Loucy (cell line): ENCODE measurements around the gene MDGA2.

Experiments
- H2AFZ ChIP-seq: fragments of 200-600 bp; sonication (generic); 2 replicates; pipeline ENCODE4 v1.6.0; 2016; ENCODE audit warnings: antibody characterized with exemption, mild to moderate bottlenecking, low read length, moderate library complexity
- H3F3A ChIP-seq: fragments of 200-600 bp; 2 replicates; pipeline ENCODE4 v1.6.0; 2016; ENCODE audit warnings: antibody characterized with exemption, low read depth, mild to moderate bottlenecking
- H3K27me3 ChIP-seq: fragments of 200-600 bp; sonication (generic); 2 replicates; pipeline ENCODE4 v1.6.1; 2014; ENCODE audit warnings: low read length, mild to moderate bottlenecking; ENCODE audit not compliant: insufficient read depth, poor library complexity, severe bottlenecking
- H3K36me3 ChIP-seq: fragments of 200-600 bp; sonication (generic); 2 replicates; pipeline ENCODE4 v1.6.1; 2016; ENCODE audit warnings: low read length; ENCODE audit not compliant: insufficient read depth
- H3K4me1 ChIP-seq: fragments of 200-600 bp; sonication (generic); 2 replicates; pipeline ENCODE4 v1.5.1; 2014; ENCODE audit warnings: low read length, mild to moderate bottlenecking; ENCODE audit not compliant: insufficient read depth, poor library complexity, severe bottlenecking
- H3K4me2 ChIP-seq: fragments of 200-600 bp; sonication (generic); 2 replicates; pipeline ENCODE4 v1.6.0; 2014; ENCODE audit warnings: antibody characterized with exemption, low read length, low read depth, mild to moderate bottlenecking; ENCODE audit not compliant: poor library complexity, severe bottlenecking
- H3K4me3 ChIP-seq: fragments of 200-600 bp; sonication (generic); 2 replicates; pipeline ENCODE4 v1.5.1; 2014; ENCODE audit warnings: low read length, mild to moderate bottlenecking, mixed read lengths; ENCODE audit not compliant: poor library complexity, severe bottlenecking
- H3K79me2 ChIP-seq: fragments of 200-600 bp; sonication (generic); 2 replicates; pipeline ENCODE4 v1.6.1; 2014; ENCODE audit warnings: low read length; ENCODE audit not compliant: insufficient read depth
- H3K9ac ChIP-seq: fragments of 200-600 bp; sonication (generic); 2 replicates; pipeline ENCODE4 v1.6.0; 2014; ENCODE audit warnings: mild to moderate bottlenecking, low read depth, low read length, moderate library complexity; ENCODE audit not compliant: poor library complexity, severe bottlenecking
- H3K9me2 ChIP-seq: fragments of 200-600 bp; sonication (generic); replicated peaks from 2 replicates; pipeline ENCODE4 v1.6.1; 2016; ENCODE audit warnings: low read depth, low read length, mixed read lengths
- H3K9me3 ChIP-seq: fragments of 200-600 bp; sonication (generic); 2 replicates; pipeline ENCODE4 v1.6.1; 2014; ENCODE audit warnings: mild to moderate bottlenecking, antibody characterized with exemption, low read length, low read depth; ENCODE audit not compliant: insufficient read depth
- H4K20me1 ChIP-seq: fragments of 200-600 bp; sonication (generic); 2 replicates; pipeline ENCODE4 v1.6.0; 2014; ENCODE audit warnings: antibody characterized with exemption, low read length, mild to moderate bottlenecking; ENCODE audit not compliant: insufficient read depth, poor library complexity, severe bottlenecking
- CTCF ChIP-seq: fragments of 200-600 bp; sonication (generic); conservative IDR thresholded peaks from 2 replicates; pipeline ENCODE4 v1.5.1; 2014; ENCODE audit warnings: mild to moderate bottlenecking, antibody characterized with exemption, low read length
- EZH2phosphoT487 ChIP-seq: fragments of 200-600 bp; IDR thresholded peaks from 2 replicates; pipeline ENCODE4 v1.6.1; 2018; ENCODE audit warnings: antibody characterized with exemption, mild to moderate bottlenecking, moderate library complexity, borderline replicate concordance

Gene MDGA2

DNA sequence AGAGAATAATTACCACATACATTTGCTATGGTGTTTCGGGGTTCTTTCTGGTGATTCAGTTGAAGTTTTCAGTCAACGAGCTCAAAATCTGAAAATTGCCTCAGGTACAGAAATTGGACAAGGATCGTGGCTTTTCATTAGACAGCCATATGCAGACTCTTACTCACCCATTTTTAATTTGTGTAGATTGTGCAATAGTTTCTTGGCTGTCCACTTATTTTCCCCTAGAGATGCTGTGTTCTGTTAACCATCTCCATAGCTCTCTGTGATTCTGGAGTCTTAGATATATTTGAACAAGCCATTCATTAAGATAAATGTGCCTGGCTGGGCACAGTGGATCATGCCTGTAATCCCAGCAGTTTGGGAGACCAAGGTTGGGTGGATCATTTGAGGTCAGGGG is 526.7 kb downstream of the MDGA2 start:
- H3K9ac ChIP-seq: no peak overlapping the region
- no peak overlapping the region for H2AFZ ChIP-seq
- no peak for TF ChIP-seq CTCF
- TF ChIP-seq EZH2phosphoT487: no peak
- H3K9me3 ChIP-seq: no peaks in the 10 kb centered on the region
- H3K27me3 ChIP-seq: no peaks in the 10 kb centered on the region
- H3K4me1 ChIP-seq: no peaks in the 10 kb centered on the region
- H4K20me1 ChIP-seq: no peaks in the 10 kb centered on the region
- no peaks in the 10 kb centered on the region for H3K79me2 ChIP-seq
- H3K4me3 ChIP-seq: no peak overlapping the region
- H3K4me2 ChIP-seq: no peak overlapping the region
- H3K9me2 ChIP-seq: no peaks in the 10 kb centered on the region
- H3K36me3 ChIP-seq: no peaks in the 10 kb centered on the region
- H3F3A ChIP-seq: no peaks in the 10 kb centered on the region

GRCh38 chr14:47120645-47121044 is 554.8 kb downstream of the MDGA2 start:
- Histone ChIP-seq H3K4me2 (no peak overlapping the region), H3K4me3 (no peak overlapping the region), H3K27me3 (no peaks in the 10 kb centered on the region), H2AFZ (no peak overlapping the region), H3K9me3 (no peaks in the 10 kb centered on the region), H3F3A (no peaks in the 10 kb centered on the region), H3K36me3 (no peaks in the 10 kb centered on the region), H3K9ac (no peak overlapping the region), H3K79me2 (no peaks in the 10 kb centered on the region), H4K20me1 (no peaks in the 10 kb centered on the region), H3K4me1 (no peaks in the 10 kb centered on the region), H3K9me2 (no peaks in the 10 kb centered on the region)
- TF ChIP-seq EZH2phosphoT487 (no peak), CTCF (no peak)

GRCh38 chr14:47103771-47104170 is 571.6 kb downstream of the MDGA2 start:
- Histone ChIP-seq H3F3A (no peaks in the 10 kb centered on the region), H3K4me2 (no peak overlapping the region), H3K79me2 (no peaks in the 10 kb centered on the region), H2AFZ (no peak overlapping the region), H3K9me2 (no peaks in the 10 kb centered on the region), H3K9me3 (no peaks in the 10 kb centered on the region), H3K36me3 (no peaks in the 10 kb centered on the region), H3K4me3 (no peak overlapping the region), H3K4me1 (no peaks in the 10 kb centered on the region), H4K20me1 (no peaks in the 10 kb centered on the region), H3K9ac (no peak overlapping the region), H3K27me3 (no peaks in the 10 kb centered on the region)
- TF ChIP-seq EZH2phosphoT487: no peak
- no peak for TF ChIP-seq CTCF
